PFSK-1 (cell line): ENCODE data around the gene GNMT.

ENCODE experiments used
- FOXP2 ChIP-seq: optimal IDR thresholded peaks from 2 replicates; pipeline ENCODE3; 2011; ENCODE audit warnings: borderline replicate concordance, control low read depth, inconsistent platforms; ENCODE audit not compliant: insufficient read depth; ENCODE audit errors: extremely low read length, extremely low read depth
- POLR2AphosphoS5 ChIP-seq: IDR thresholded peaks from 2 replicates; pipeline ENCODE4 v1.6.1; 2012; ENCODE audit warnings: low read depth, mild to moderate bottlenecking, control low read depth, low read length, moderate library complexity
- SIN3A ChIP-seq: IDR thresholded peaks from 2 replicates; pipeline ENCODE4 v1.6.1; 2012; ENCODE audit warnings: mild to moderate bottlenecking, low read length, moderate library complexity, borderline replicate concordance; ENCODE audit not compliant: insufficient read depth
- TAF1 ChIP-seq: IDR thresholded peaks from 2 replicates; pipeline ENCODE4 v1.6.1; 2012; ENCODE audit warnings: low read length, control low read depth, borderline replicate concordance; ENCODE audit not compliant: insufficient read depth
- TF ChIP-seq, protein P1 (sequence below), 2 experiments: IDR thresholded peaks; 2 replicates each; pipeline versions ENCODE4 v1.6.1 to v1.8.0; 2011 to 2012; ENCODE audit warnings: low read depth in 2 of 2, low read length in 2 of 2, control low read depth in 1 of 2, inconsistent platforms in 1 of 2, mild to moderate bottlenecking in 1 of 2, moderate library complexity in 1 of 2; ENCODE audit not compliant: insufficient read depth in 1 of 2

The GNMT gene

DNA sequence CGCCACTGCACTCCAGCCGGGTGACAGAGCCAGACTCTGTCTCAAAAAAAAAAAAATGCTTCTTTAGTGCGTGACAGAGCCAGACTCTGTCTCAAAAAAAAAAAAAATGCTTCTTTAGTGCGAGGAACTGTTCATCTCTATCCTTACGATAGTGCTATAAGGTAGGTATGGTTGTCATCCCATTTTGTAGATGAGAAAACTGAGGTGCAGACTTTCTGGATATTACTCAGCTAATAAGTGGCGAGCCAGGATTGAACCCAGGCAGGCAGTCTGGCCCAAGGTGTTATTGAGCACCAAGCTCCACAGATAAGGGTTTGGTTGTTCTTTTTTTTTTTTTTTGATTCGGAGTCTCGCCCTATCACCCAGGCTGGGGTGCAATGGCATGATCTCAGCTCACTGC, 41.3 kb downstream of the GNMT start:
- TF ChIP-seq TAF1 (no peak), POLR2AphosphoS5 (no peak), FOXP2 (no peak), SIN3A (no peak)
- TF ChIP-seq, protein P1, sequence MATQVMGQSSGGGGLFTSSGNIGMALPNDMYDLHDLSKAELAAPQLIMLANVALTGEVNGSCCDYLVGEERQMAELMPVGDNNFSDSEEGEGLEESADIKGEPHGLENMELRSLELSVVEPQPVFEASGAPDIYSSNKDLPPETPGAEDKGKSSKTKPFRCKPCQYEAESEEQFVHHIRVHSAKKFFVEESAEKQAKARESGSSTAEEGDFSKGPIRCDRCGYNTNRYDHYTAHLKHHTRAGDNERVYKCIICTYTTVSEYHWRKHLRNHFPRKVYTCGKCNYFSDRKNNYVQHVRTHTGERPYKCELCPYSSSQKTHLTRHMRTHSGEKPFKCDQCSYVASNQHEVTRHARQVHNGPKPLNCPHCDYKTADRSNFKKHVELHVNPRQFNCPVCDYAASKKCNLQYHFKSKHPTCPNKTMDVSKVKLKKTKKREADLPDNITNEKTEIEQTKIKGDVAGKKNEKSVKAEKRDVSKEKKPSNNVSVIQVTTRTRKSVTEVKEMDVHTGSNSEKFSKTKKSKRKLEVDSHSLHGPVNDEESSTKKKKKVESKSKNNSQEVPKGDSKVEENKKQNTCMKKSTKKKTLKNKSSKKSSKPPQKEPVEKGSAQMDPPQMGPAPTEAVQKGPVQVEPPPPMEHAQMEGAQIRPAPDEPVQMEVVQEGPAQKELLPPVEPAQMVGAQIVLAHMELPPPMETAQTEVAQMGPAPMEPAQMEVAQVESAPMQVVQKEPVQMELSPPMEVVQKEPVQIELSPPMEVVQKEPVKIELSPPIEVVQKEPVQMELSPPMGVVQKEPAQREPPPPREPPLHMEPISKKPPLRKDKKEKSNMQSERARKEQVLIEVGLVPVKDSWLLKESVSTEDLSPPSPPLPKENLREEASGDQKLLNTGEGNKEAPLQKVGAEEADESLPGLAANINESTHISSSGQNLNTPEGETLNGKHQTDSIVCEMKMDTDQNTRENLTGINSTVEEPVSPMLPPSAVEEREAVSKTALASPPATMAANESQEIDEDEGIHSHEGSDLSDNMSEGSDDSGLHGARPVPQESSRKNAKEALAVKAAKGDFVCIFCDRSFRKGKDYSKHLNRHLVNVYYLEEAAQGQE (IDR thresholded peaks at IDR 0.05; ENCODE audit: insufficient read depth in 1 of 2, low read depth in 2 of 2, low read length in 2 of 2): no peak

DNA sequence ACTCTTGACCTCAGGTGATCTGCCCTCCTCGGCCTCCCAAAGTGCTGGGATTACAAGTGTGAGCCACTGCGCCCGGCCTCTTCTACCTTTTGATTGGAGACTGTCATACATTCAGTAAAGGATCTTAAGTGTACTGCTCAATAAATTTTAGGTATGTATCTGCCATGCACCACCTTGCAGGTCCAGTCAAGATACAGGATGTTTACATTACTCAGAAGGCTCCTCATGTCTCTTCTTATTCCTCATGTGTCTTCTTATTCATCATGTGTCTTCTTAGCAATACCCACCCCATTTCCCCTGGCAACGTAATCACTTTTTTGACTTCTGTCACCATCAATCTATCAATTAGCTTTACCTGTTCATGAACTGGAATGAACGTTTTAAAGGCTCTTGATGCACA, 45.3 kb downstream of the GNMT start:
- TF ChIP-seq FOXP2: no peak
- TF ChIP-seq SIN3A: no peak
- no peak for TF ChIP-seq POLR2AphosphoS5
- no peak for TF ChIP-seq TAF1
- TF ChIP-seq, protein P1 (IDR thresholded peaks at IDR 0.05; ENCODE audit: insufficient read depth in 1 of 2, low read depth in 2 of 2, low read length in 2 of 2): no peak

DNA sequence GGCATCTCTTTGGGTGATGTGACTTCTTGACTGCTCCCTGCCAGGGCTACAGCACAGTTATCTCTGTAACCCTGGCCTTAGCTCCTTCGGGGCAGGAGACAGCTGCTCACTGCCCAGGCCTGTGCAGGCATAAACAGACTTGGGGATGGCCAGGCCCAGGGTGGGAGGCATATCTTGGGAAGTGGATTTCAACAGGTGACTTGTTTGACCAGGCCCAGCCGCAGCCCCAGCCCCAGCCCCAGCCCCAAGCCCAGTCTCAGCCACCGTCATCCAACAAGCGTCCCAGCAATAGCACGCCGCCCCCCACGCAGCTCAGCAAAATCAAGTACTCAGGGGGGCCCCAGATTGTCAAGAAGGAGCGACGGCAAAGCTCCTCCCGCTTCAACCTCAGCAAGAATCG, 45.7 kb downstream of the GNMT start:
- TF ChIP-seq FOXP2 (no peak), TAF1 (no peak), POLR2AphosphoS5 (no peak), SIN3A (no peak)
- TF ChIP-seq, protein P1 (IDR thresholded peaks at IDR 0.05; ENCODE audit: insufficient read depth in 1 of 2, low read depth in 2 of 2, low read length in 2 of 2): no peak

DNA sequence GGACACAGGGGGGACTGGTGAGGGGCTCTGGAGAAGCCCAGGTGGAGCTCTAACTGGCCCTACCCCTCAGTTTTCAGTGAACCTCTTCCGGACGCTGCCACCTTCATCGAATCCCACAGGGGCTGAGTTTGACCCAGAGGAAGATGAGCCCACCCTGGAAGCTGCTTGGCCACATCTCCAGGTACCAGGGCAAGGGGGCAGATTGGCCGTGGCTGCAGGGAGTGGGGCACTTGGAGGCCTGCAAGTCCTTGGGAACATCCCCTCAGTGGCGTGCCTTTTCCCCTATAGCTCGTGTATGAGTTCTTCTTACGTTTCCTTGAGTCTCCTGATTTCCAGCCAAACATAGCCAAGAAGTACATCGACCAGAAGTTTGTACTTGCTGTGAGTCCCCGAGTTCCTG, 46.6 kb downstream of the GNMT start:
- TF ChIP-seq FOXP2: no peak
- no peak for TF ChIP-seq SIN3A
- TF ChIP-seq POLR2AphosphoS5: no peak
- TF ChIP-seq, protein P1 (IDR thresholded peaks at IDR 0.05; ENCODE audit: insufficient read depth in 1 of 2, low read depth in 2 of 2, low read length in 2 of 2): no peak
- no peak for TF ChIP-seq TAF1

- TF ChIP-seq, protein P1 (IDR thresholded peaks at IDR 0.05; ENCODE audit: insufficient read depth in 1 of 2, low read depth in 2 of 2, low read length in 2 of 2): no peak
- no peak for TF ChIP-seq FOXP2
- TF ChIP-seq SIN3A: no peak
- no peak for TF ChIP-seq TAF1
- no peak for TF ChIP-seq POLR2AphosphoS5
Observed at GRCh38 chr6:43009124-43009523, 48.6 kb downstream of the GNMT start.
